OCI-LY7 (cell line): Measurements from ENCODE around the gene MUC4. TPM values are rescaled to one million over a fixed set of nuclear protein-coding genes. Genes with fewer than 3 reads are reported as not detected.
"Not testable (repeated sequence)": the region's sequence is repeated elsewhere in the genome, so short reads cannot be mapped to it uniquely, and the experiment has no call there.

Experiments
- BruUV-seq: library from RNA; stranded (reverse); fragments of 400-500 nt; replicated peaks from 2 replicates; lab custom pipeline; 2021; lab: Mats Ljungman, UMichigan
- CTCF ChIA-PET: fragments of 300-600 bp; sonication (Branson Sonifier 250); formaldehyde crosslinking; loops from one replicate; lab custom pipeline; 2022; ENCODE audit warnings: antibody characterized with exemption; ENCODE audit not compliant: unreplicated experiment; lab: Charles Lee
- POLR2A ChIA-PET: fragments of 300-600 bp; sonication (Branson Sonifier 250); formaldehyde crosslinking; loops from one replicate; lab custom pipeline; 2022; ENCODE audit warnings: antibody characterized with exemption; lab: Charles Lee
- DNase-seq: peaks from one replicate; pipeline ENCODE4 v3.0.0-alpha.2; 2015; ENCODE audit warnings: low spot score
- H2AFZ ChIP-seq: fragments of 200-600 bp; sonication (generic), shearing (Covaris generic); 2 replicates; pipeline ENCODE4 v1.6.1; 2014; ENCODE audit warnings: mild to moderate bottlenecking, antibody characterized with exemption, low read length, moderate library complexity
- H3K27ac ChIP-seq: fragments of 200-600 bp; sonication (generic); 2 replicates; pipeline ENCODE4 v1.5.1; 2014; ENCODE audit warnings: mixed run types, low read depth, mild to moderate bottlenecking, moderate library complexity, low read length, inconsistent platforms; ENCODE audit not compliant: poor library complexity, severe bottlenecking
- H3K36me3 ChIP-seq: fragments of 200-600 bp; sonication (generic); 2 replicates; pipeline ENCODE4 v1.6.1; 2014; ENCODE audit warnings: mild to moderate bottlenecking, antibody characterized with exemption, low read length, moderate library complexity, mixed read lengths; ENCODE audit not compliant: insufficient read depth
- H3K4me1 ChIP-seq: fragments of 200-600 bp; sonication (generic); 2 replicates; pipeline ENCODE4 v1.5.1; 2014; ENCODE audit warnings: mild to moderate bottlenecking, low read length; ENCODE audit not compliant: insufficient read depth, poor library complexity, severe bottlenecking
- H3K4me2 ChIP-seq: fragments of 200-600 bp; sonication (generic); 2 replicates; pipeline ENCODE4 v1.6.1; 2014; ENCODE audit warnings: mild to moderate bottlenecking, low read length
- H3K4me3 ChIP-seq: fragments of 200-600 bp; sonication (generic); 2 replicates; pipeline ENCODE4 v1.5.1; 2014; ENCODE audit warnings: mild to moderate bottlenecking, low read depth, low read length; ENCODE audit not compliant: poor library complexity, severe bottlenecking
- H3K79me2 ChIP-seq: fragments of 200-600 bp; sonication (generic); 2 replicates; pipeline ENCODE4 v1.6.1; 2016; ENCODE audit warnings: low read depth, mild to moderate bottlenecking, low read length, moderate library complexity, mixed read lengths; ENCODE audit not compliant: insufficient read depth
- H3K9me2 ChIP-seq: fragments of 200-600 bp; sonication (generic); 2 replicates; pipeline ENCODE4 v1.6.1; 2016; ENCODE audit warnings: mild to moderate bottlenecking, low read length, mixed read lengths; ENCODE audit not compliant: insufficient read depth
- H3K9me3 ChIP-seq: fragments of 200-600 bp; sonication (generic); 2 replicates; pipeline ENCODE4 v1.6.1; 2014; ENCODE audit warnings: mild to moderate bottlenecking, mixed run types, low read length, mixed read lengths
- H4K20me1 ChIP-seq: fragments of 200-600 bp; sonication (generic); 2 replicates; pipeline ENCODE4 v1.6.1; 2014; ENCODE audit warnings: mild to moderate bottlenecking, antibody characterized with exemption, low read length, moderate library complexity, mixed read lengths; ENCODE audit not compliant: insufficient read depth
- CTCF ChIP-seq: fragments of 200-600 bp; sonication (generic); conservative IDR thresholded peaks from 2 replicates; pipeline ENCODE4 v1.5.1; 2014; ENCODE audit warnings: mild to moderate bottlenecking, antibody characterized with exemption, low read length, moderate library complexity, mixed read lengths
- EZH2phosphoT487 ChIP-seq: fragments of 200-600 bp; sonication (generic); IDR thresholded peaks from 2 replicates; pipeline ENCODE4 v1.6.1; 2018; ENCODE audit warnings: low read depth, borderline replicate concordance, mild to moderate bottlenecking, mixed run types, antibody characterized with exemption, low read length, moderate library complexity, mixed read lengths
- intact Hi-C: fragments of 100-400 bp; cut with micrococcal nuclease; formaldehyde crosslinking; loops from one replicate; pipeline ENCODE4 v1.10.0; 2022; ENCODE audit not compliant: unreplicated experiment
- total RNA-seq, 2 experiments: library from RNA; depleted of rRNA in 1 of 2; stranded (reverse); fragments of >200 nt in 1 of 2; shearing (Covaris generic) in 1 of 2; gene quantifications; 2 replicates each; pipeline ENCODE4 v1.2.3, GENCODE V29; 2014 to 2022

The MUC4 gene
- total RNA-seq, 2 experiments from 2014 or later, result 0.03 to 0.42 TPM

GRCh38 chr3:195825857-195826804, 14.4 kb upstream of the MUC4 start:
- POLR2A ChIA-PET, result no interaction called here
- CTCF ChIA-PET, result no interaction called here
- Histone ChIP-seq H3K4me3 (no peak overlapping the region), H2AFZ (no peak overlapping the region), H3K4me1 (peaks cover 9% of the 10 kb centered on the region), H3K36me3 (no peaks in the 10 kb centered on the region), H3K27ac (no peak overlapping the region), H3K79me2 (no peaks in the 10 kb centered on the region), H3K9me3 (no peaks in the 10 kb centered on the region), H3K4me2 (no peak overlapping the region), H4K20me1 (no peaks in the 10 kb centered on the region), H3K9me2 (no peaks in the 10 kb centered on the region)
- BruUV-seq, result no TSS peak
- intact Hi-C loops, result no loop called here
- no peak for TF ChIP-seq EZH2phosphoT487
- TF ChIP-seq CTCF, result no peak
- no peak for DNase-seq

- Histone ChIP-seq H3K9me3 (no peaks in the 10 kb centered on the region), H3K36me3 (no peaks in the 10 kb centered on the region), H2AFZ (no peak overlapping the region), H3K4me1 (peaks cover 4% of the 10 kb centered on the region), H3K27ac (no peak overlapping the region), H4K20me1 (no peaks in the 10 kb centered on the region), H3K4me3 (no peak overlapping the region), H3K4me2 (no peak overlapping the region), H3K79me2 (no peaks in the 10 kb centered on the region), H3K9me2 (no peaks in the 10 kb centered on the region)
- BruUV-seq, result no TSS peak
- intact Hi-C loops, result no loop called here
- ChIA-PET CTCF (no interaction called here), POLR2A (no interaction called here)
- no peak for TF ChIP-seq CTCF
- no peak for TF ChIP-seq EZH2phosphoT487
- no peak for DNase-seq
Observed at GRCh38 chr3:195825191-195825588, 13.5 kb upstream of the MUC4 start.

DNA sequence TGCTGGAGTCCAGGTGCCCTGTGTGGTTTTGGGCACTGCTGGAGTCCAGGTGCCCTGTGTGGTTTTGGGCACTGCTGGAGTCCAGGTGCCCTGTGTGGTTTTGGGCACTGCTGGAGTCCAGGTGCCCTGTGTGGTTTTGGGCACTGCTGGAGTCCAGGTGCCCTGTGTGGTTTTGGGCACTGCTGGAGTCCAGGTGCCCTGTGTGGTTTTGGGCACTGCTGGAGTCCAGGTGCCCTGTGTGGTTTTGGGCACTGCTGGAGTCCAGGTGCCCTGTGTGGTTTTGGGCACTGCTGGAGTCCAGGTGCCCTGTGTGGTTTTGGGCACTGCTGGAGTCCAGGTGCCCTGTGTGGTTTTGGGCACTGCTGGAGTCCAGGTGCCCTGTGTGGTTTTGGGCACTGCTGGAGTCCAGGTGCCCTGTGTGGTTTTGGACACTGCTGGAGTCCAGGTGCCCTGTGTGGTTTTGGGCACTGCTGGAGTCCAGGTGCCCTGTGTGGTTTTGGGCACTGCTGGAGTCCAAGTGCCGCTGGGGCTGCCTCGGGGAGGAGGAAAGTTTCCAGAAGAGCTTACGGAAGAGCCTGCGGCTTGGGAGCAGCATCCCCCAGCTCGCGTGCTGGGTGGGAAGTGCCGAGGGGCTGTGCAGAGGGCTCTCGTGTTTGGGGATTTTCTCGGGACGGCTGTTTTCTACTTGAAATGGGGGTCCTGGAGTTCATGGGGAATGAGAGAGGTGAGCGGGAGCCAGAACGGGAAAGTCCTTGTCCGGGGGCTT, 12.9 kb upstream of the MUC4 start:
- H3K27ac ChIP-seq, H3K9me3 ChIP-seq, H3K4me2 ChIP-seq, intact Hi-C loops, BruUV-seq, DNase-seq, H4K20me1 ChIP-seq, H3K9me2 ChIP-seq, H3K36me3 ChIP-seq, H3K4me3 ChIP-seq, POLR2A ChIA-PET, CTCF ChIA-PET, H3K79me2 ChIP-seq, H3K4me1 ChIP-seq, H2AFZ ChIP-seq: not testable (repeated sequence)
